Measurements from ENCODE around the gene IPCEF1. TPM values are rescaled to one million over a fixed set of nuclear protein-coding genes. Genes with fewer than 3 reads are reported as not detected.

Gene IPCEF1
- total RNA-seq, 1 experiment from 2014 or later: 0.48 TPM

DNA sequence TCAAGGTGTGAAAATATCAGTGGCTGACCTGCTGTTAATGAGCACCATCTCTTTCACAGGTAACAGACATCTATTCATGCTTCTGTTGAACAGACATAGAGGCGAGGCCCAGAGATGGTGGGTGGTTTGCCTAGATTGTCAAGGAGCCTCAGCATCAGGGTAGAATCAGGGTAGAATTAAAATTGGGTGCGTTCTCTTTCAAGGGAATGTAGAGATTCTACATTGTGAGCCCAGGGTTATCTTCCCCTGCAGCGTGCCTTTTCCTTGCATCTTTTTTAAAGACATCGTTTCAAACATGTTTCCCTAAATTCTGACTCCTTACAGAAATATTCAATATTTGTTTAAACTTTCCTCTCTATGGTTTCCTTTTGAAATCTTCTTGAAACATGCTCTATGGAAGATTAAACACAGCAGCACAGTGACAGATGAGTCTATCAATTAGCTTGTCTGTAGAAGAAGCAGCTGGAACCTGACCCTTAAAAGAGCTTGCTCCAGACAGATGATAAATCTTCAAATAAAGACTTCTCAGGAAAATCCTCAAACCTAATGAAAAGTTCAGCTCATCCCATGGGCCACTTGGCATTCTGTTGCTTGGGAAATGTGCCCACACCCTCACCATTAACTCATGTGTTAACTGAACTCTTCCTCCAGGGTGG lies 119.8 kb downstream of the IPCEF1 start:
- Histone ChIP-seq H2AFZ (ENCODE audit: low read length) (no peak overlapping the region), H3K14ac (ENCODE audit: insufficient read depth, low read length) (no peak overlapping the region), H3K23ac (ENCODE audit: insufficient read length, low read depth, low read length) (no peak overlapping the region), H4K8ac (replicated peaks; ENCODE audit: insufficient read length, low read depth, low read length) (no peak overlapping the region), H3K79me1 (ENCODE audit: insufficient read depth, low read depth, low read length, poor library complexity, severe bottlenecking) (no peaks in the 10 kb centered on the region), H3K9me3 (ENCODE audit: control insufficient read depth, low read depth, low read length) (no peaks in the 10 kb centered on the region), H3K4ac (ENCODE audit: low read depth, low read length) (no peak overlapping the region), H2BK20ac (ENCODE audit: low read depth, low read length, poor library complexity, severe bottlenecking) (no peak overlapping the region), H4K91ac (ENCODE audit: insufficient read length, low read depth, low read length) (no peak overlapping the region), H4K5ac (ENCODE audit: insufficient read length, low read depth, low read length) (no peak overlapping the region), H3K79me2 (ENCODE audit: insufficient read depth, low read length) (no peaks in the 10 kb centered on the region), H3K27ac (ENCODE audit: insufficient read length, low read depth, low read length) (no peak overlapping the region), H3K9ac (ENCODE audit: extremely low read depth, insufficient read length, low read length) (no peak overlapping the region), H2BK120ac (ENCODE audit: low read depth, low read length, poor library complexity, severe bottlenecking) (no peak overlapping the region), H3K23me2 (ENCODE audit: insufficient read length, low read depth, low read length, poor library complexity, severe bottlenecking) (no peaks in the 10 kb centered on the region), H4K20me1 (ENCODE audit: control insufficient read depth, insufficient read depth, insufficient read length) (no peaks in the 10 kb centered on the region), H3K4me1 (ENCODE audit: insufficient read depth, low read length) (peaks cover 2% of the 10 kb centered on the region; the same call in 1 of the 2 replicates), H2AK5ac (ENCODE audit: insufficient read length, low read length) (no peak overlapping the region), H3T11ph (ENCODE audit: low read length) (no peak overlapping the region), H2BK5ac (ENCODE audit: insufficient read length, low read length) (no peak overlapping the region), H2BK15ac (ENCODE audit: low read depth, low read length) (no peak overlapping the region), H3K27me3 (ENCODE audit: insufficient read depth, low read length) (no peaks in the 10 kb centered on the region), H2BK12ac (ENCODE audit: insufficient read length, low read depth, low read length) (no peak overlapping the region), H3K18ac (ENCODE audit: insufficient read length, low read depth, low read length) (no peak overlapping the region), H3K56ac (ENCODE audit: insufficient read length, low read depth, low read length) (no peak overlapping the region), H3K4me2 (ENCODE audit: insufficient read depth, insufficient read length, low read length) (no peak overlapping the region)
- Mint-ChIP-seq H3K27ac (no peak overlapping the region), H3K4me3 (no peak overlapping the region), H3K9me3 (no peaks in the 10 kb centered on the region), H3K4me1 (peaks cover 7 to 10% of the 10 kb centered on the region in 2 experiments), H3K36me3 (ENCODE audit: insufficient read depth in 1 of 3, low read depth in 3 of 3) (no peaks in the 10 kb centered on the region), H3K27me3 (ENCODE audit: low read depth) (no peaks in the 10 kb centered on the region)
- whole genome bisulfite sequencing (ENCODE audit: extremely low coverage, insufficient read length, low lambda C conversion rate): no CpG with 5 or more reads among the region's 4 CpGs
- no peak for DNase-seq
- TF ChIP-seq, protein P1, sequence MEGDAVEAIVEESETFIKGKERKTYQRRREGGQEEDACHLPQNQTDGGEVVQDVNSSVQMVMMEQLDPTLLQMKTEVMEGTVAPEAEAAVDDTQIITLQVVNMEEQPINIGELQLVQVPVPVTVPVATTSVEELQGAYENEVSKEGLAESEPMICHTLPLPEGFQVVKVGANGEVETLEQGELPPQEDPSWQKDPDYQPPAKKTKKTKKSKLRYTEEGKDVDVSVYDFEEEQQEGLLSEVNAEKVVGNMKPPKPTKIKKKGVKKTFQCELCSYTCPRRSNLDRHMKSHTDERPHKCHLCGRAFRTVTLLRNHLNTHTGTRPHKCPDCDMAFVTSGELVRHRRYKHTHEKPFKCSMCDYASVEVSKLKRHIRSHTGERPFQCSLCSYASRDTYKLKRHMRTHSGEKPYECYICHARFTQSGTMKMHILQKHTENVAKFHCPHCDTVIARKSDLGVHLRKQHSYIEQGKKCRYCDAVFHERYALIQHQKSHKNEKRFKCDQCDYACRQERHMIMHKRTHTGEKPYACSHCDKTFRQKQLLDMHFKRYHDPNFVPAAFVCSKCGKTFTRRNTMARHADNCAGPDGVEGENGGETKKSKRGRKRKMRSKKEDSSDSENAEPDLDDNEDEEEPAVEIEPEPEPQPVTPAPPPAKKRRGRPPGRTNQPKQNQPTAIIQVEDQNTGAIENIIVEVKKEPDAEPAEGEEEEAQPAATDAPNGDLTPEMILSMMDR (conservative IDR thresholded peaks at IDR 0.05): no peak

All from H9 (cell line).